HG02759 (cell line): ENCODE data around the gene DND1.
A peak's percentile ranks its signal among the peaks of the same experiment; 100 is the strongest.
"Not testable (repeated sequence)": the region's sequence is repeated elsewhere in the genome, so short reads cannot be mapped to it uniquely, and the experiment has no call there.

Experiments used
- ATAC-seq: cut with Tn5 transposase; IDR thresholded peaks from one replicate; pipeline ENCODE4 v1.9.1; 2021; ENCODE audit warnings: mild to moderate bottlenecking, moderate library complexity; ENCODE audit not compliant: unreplicated experiment

Gene DND1

DNA sequence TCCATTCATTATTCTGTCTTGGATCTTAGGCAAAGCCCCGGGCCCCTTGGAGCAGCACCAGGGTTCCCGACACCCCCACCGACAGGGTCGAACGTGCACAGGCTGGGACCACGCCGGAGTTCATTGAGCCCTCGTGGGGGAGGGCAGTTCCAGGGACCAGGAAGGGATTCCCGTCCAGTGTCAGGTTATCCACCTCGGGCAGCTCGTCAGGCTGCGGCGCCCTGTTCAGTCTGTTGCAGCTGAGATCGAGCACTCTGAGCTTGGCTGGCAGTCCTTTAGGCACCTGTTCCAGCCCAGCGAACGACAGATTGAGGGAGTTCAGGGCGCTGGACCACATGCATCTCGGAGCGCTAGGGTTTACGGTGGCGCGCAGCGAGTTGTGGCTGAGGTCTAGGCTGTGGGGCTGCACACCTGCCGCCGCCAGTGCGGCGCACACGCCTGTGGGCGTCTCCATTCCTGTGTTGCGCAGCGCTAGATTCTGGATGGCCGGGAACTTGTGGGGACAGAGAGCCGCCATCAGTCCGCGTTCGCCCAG is 41.5 kb downstream of the DND1 start:
- ATAC-seq = peak; percentile 55

GRCh38 chr5:140631036-140631417 is 42.3 kb downstream of the DND1 start:
- no peak for ATAC-seq

- ATAC-seq = no peak
Measured at GRCh38 chr5:140630292-140631035, 42.9 kb downstream of the DND1 start.

- no peak for ATAC-seq
Measured at GRCh38 chr5:140628711-140629110, 44.7 kb downstream of the DND1 start.

GRCh38 chr5:140627972-140628371 is 45.4 kb downstream of the DND1 start:
- no peak for ATAC-seq

DNA sequence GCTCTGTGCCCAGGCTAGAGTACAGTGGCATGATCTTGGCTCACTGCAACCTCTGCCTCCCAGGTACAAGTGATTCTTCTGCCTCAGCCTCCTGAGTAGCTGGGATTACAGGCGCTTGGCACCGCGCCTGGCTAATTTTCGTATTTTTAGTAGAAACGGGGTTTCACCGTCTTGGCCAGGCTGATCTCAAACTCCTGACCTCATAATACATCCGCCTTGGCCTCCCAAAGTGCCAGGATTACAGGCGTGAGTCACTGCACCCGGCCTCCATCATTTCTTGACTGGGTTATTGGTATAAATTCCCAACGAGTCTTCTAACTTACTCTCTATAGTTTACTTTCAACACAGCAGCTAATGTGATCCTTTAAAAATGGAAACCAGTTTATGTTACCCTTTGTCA is 48.5 kb downstream of the DND1 start:
- ATAC-seq = not testable (repeated sequence)

DNA sequence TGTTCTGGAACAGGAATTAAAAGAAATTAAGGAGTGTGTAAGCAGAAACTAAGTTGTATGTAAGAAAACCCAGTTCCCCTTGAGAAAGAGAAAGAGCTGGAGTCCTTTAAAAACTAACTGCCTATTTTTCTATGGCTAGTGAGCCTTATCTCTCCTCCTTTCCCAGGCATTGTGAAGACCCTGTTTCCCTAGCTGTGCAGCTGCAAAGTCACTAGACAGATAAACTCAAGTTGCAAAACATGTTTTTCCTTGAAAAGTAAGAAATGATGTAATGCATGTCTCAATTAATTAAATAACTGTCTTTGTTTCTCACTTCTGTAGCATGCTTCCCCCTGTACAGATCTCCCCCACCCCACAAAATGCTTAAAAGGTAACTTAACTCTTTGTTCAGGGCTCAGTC is 50.3 kb downstream of the DND1 start:
- not testable (repeated sequence) for ATAC-seq

DNA sequence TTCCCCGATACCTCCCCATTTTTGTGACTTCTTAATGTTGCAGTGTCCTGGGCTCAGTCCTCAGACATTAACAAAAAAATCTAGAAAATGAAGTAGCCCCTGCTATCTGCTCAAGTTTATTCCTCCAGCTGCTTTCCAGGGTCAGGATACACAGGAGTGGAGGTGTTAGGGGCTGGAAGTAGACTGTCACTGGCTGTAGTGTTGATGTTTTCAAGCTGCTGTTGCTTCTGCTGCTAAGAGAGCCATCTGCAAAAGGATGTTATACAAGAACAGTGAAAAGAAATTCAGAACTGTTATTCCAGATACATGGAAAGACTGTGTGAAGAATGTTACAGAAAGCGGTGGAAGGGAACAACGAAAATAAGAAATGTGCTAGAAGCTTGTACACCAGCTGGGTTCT is 51.1 kb downstream of the DND1 start:
- ATAC-seq = no peak
